OCI-LY3 (cell line): ENCODE measurements around the gene NDUFB10.

Source experiments
- CTCF ChIP-seq: fragments of 200-600, 300-600 bp; sonication (generic); IDR thresholded peaks from 2 replicates; pipeline ENCODE4 v1.5.1; 2014; ENCODE audit warnings: antibody characterized with exemption, low read length, low read depth
- EZH2phosphoT487 ChIP-seq: fragments of 200-600 bp; shearing (Covaris generic); IDR thresholded peaks from 2 replicates; pipeline ENCODE4 v1.6.1; 2018; ENCODE audit warnings: antibody characterized with exemption, mixed run types, low read depth

- TF ChIP-seq CTCF: peak; percentile 27; the same call in 1 of the 2 replicates
- no peak for TF ChIP-seq EZH2phosphoT487
These were observed 4.6 kb downstream of the NDUFB10 start for GRCh38 chr16:1963806-1964505.
